Daoy (cell line): ENCODE data around the gene LRP1B. TPM values are rescaled to one million over a fixed set of nuclear protein-coding genes. Genes with fewer than 3 reads are reported as not detected.

Source experiments
- DNase-seq: peaks from one replicate; pipeline ENCODE4 v3.0.0-alpha.2; 2015; ENCODE audit warnings: low read depth
- total RNA-seq: library from RNA; depleted of rRNA; stranded (reverse); fragments of >200 nt; shearing (Covaris generic); gene quantifications from 2 replicates; pipeline ENCODE4 v1.2.3, GENCODE V29; 2014

The LRP1B gene
- total RNA-seq, 1 experiment from 2014 or later, result not detected

DNA sequence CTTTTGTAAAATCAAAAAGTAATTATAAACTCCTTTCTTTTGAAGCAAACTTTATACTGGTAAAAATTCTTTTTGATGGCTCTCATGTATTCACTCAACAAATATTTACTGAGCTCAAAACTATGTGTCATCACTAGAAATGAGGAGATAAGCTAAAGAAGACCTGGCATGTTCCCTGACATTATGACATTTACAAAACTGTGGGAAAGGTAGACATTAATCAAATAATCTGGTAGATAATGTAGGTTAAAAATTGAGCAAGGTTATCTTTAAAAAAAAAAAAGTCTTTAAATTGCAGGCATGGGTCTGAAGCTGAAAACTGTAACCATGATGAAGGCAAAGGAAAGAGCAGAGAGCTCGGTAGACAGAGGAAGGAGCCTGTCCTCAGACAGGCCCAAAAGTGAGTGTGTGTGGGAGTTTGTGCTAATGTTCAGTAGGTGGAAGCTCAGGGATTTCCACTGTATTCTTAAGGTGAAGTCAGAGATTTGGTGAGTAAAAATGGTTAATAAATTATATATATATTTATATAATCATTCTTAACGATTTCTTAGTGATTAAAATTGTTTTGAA lies 612.9 kb downstream of the LRP1B start:
- DNase-seq, result no peak

DNA sequence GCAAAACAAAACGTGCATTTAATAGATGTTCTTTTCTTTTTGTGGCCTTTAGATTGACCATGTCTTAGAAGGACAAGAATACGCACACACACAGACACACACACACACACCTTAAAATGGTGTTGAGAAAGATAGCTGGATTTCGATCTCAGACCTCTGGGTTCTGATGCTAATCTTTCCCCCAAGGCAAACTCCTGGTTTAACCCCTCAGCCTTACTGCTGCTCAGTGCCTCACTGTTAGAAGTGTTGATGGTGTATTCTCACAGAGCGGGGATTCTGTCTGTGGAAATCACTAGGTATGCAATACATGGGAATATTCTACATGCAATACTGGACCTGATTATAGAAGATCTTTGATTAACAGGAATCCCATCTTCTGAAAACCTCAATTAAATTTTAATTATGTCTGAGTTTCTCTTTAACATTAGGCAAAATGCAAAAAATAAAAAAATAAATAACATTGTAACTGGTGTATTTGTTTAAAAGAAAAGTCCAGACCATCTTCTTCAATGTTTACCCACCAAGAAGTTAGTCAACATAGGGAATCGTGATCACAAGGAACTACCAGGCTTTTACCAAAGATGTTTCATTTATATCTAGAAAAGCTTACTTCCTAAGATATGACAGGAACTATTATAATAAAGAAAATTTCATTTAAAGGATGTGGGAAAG lies 613.5 kb downstream of the LRP1B start:
- no peak for DNase-seq

DNA sequence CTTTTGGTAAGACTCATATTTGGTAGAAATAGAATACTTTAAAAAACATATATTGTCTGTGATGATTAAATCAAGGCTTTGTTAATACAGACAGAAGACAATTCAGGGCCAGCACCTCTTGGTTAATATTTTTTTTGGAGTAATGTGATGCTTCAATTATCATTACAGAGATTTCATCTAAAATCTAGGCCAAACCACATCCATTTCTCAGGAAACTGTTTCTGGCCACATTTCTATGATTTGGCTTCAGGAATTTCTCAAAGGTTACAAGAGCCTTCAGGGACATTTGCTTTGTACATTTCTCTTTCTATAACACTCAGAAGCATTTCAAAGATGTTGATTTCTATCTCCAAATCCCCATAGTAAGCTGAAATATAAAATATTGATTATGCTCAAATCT lies 614.9 kb downstream of the LRP1B start:
- DNase-seq, result no peak

DNA sequence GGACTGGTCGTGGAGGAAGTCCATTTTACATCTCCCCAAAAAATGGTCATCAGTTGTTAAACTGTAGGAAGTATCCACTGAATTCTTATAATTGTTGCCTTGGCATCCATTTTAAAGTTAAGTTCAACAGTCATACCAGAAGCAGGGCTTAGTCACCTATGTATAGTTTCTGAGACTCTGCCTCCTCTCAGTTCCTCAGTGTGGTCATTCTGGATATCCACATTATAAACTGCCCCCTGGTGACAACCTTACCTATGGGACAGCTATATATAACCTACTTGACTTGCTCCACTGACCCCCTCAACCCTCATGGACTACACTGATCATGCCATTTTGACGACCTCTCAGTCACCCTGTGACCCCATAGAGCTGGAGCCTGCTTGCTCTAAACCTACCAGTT lies 617.0 kb downstream of the LRP1B start:
- DNase-seq, result no peak

DNA sequence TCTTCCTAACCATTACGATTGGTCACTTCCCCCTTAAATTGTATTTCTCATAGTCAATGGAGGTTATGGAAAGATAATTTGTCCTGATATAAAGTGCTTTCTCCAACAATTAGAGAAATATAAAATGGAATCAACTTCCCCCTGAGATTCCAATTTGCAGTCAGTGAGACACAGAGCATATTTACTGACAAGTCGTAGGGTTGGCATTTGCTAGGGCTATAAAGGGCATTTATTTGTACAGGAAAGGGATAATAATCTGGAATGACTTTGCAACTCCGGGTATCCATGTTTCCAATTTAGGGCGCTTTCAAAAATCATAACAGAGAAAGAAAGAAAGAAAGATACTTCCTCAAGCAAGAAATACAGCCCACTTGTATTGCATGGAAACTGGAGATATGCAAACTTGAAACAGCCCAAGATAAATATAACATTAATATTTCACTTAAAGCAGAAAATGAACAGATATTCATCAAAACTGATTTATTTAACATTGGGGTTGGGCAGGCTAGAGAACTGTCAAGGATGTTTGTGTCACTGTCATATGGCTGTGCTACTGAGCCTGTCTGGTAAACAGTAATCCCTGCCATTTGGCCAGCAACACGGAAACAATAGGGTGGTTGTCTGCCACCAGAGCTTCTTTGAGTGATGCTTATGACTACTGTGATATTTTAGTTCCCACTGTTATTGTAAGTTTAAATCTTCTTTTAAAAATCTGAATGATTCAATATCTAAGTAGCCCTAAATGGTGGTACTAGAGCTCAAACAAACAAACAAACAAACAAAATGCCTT lies 621.8 kb downstream of the LRP1B start:
- no peak for DNase-seq

DNA sequence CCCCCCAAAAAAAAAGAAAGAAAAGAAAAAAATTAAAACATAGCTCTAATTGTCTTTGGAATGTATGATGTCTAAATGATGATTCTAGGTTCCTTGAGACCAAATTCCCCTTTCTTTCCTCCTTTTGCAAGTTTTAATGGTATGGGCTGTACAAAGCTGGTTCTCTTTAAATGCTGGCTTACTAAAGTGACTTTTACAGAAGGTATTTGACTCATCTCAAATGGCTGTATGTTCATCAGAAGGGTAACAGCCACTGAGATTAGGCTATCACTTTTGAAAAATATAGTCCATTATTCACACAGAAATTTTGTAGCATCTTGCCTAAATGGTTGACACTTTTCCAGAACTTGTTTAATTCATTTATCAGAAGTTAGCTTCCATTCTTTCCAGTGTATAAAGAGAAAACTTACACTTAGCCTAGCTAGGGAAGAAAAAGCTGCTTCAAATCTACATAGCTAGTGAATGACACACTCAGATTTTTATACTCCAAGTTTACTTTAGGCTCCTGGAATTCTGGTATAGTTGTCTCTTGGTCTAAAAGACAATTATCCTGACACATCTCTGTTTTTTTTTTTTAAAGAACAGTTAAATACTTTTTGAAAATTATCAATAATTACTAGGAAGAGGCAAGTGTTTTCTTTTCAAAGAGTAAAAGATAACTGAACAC lies 622.6 kb downstream of the LRP1B start:
- no peak for DNase-seq

DNA sequence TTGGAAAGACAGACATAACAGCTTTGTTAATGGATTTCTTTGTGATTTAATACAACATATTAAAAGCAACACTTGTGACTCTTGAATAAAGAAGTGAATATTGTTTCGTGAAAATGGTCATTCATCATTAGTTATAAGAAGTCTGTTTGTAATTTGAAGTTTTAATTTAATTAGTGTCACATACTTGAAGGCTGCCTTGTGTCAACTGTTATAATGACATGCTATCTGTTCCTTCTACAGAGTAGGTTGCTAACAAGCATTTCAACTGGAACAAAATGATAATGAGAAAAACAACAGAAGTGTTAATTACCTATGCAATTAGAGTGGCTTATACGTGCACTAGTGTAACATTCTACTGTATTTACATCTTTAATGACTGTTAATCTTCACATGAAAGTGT lies 624.7 kb downstream of the LRP1B start:
- DNase-seq, result no peak

DNA sequence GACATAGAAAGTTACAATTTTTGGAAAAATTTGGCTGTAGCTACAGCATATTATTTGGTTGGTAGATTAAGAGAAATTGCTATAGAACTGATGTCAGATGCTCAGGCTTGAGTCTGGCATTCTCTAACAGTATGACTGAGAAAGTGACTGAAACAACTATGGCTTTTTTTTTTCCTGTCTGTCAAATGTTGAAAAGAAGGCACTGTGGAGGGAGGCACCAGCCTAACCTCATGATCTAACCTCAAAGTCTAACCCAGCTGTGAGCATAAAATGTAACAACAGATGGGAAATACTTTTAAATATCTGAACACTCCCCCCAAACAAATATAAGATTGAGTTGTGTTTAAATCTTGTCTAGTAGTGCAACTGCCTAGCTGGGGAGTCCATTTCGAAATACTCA lies 629.1 kb downstream of the LRP1B start:
- no peak for DNase-seq

DNA sequence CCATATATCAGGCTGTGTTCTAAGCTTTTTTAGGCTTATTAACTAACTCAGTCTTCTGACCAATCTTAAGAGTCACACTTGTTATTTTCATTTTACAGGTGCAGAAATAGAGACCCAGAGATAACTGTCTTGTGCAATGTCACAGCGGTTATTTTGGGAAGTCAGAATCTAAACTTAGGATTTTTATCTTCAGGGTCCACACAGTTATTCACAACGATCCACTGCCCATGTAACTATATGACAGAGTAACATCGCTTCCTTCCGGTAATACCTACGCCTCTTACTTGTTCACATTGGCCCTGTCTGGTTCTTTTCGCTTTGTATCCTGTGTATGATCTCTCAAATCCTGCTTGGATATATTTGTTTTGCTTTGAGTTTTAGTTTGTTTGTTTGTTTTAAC lies 631.7 kb downstream of the LRP1B start:
- no peak for DNase-seq

DNA sequence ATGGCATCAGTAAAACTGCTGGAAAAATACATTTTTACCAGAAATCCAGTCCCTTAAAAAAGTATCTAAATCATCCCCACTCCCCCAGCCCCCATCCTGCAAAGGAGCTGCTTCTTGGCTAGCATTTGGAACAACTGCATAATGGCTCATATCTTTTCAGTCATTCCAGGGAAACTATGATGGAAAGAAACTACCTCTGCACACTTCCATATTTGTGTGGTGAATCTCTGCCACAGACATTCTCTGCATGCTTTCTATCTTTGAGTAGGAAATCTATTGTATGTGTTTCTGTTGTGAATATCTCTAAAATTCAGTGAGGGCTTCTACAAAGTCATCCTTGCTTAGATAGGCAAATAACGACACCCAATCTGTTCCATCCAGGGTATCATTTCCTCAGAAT lies 632.3 kb downstream of the LRP1B start:
- DNase-seq, result no peak

DNA sequence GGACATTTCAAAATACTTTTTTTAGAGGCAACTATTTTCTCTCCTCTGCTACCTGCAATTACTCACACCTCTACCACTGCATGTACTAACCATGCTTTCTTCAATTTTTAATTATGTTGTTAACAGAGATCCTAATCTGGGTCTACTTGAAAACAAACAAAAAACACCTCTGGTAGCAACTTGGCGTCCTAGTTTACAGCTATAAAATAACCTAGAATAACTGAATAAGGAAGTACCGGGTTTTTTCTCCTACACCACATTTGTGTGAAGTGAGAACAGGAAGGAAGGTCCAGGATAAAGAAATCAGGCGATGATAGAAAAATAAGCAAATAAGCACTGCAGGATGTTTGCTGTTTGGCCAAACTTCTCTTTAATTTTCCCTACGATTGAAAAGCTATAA lies 633.5 kb downstream of the LRP1B start:
- no peak for DNase-seq

DNA sequence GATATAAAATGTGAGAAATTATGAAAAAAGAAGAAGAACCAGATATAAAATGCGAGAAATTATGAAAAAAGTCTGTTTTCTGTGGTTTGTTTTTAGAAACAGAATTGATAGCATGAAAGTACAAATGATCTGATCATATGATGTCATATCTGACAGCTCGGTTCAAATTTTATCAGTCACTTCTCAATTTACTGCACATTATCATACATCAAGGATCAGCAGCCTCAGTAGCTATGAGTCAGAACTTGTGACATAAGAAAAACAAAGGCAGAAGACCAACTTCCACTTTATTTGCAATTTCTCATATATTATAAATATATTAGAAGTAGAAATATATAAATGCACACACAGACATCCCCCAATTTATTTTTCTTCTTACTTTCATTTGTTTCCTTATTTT lies 634.0 kb downstream of the LRP1B start:
- DNase-seq, result no peak

DNA sequence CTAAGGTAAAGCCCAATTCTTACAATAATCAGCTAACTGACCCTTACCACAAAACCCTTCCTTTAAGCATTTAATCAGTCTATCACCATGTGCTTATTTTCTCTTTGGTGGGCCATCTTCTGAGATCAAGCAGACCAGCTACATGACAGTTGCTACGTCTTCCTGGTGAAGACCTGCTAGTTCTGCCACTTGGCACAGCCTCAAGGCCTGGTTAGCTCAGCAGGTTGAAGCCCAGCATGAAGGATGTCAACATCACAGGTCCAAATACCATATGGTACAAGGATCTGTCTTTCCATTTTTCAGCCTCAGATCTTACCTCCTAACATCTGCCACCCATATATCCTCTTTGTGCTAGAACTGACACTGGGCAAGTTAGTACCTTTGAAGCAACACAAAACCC lies 636.9 kb downstream of the LRP1B start:
- no peak for DNase-seq

DNA sequence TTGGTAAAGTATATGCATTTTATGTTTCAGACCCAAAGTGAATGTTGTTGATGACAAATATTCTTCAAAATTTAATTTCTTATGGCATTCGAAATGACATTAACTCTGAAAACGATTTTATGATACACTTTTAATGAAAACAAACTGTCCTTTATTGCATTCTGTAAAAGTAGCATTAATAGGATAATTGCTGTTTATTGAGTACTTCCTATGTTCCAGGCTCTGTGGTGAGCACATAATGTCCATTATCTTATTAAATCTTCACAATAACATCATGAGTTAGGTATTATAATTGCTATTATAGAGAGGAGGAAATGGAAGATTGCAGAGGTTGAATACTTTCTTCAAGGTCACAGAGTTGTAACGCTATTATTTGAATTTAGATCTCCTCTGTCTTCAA lies 638.0 kb downstream of the LRP1B start:
- DNase-seq, result no peak

DNA sequence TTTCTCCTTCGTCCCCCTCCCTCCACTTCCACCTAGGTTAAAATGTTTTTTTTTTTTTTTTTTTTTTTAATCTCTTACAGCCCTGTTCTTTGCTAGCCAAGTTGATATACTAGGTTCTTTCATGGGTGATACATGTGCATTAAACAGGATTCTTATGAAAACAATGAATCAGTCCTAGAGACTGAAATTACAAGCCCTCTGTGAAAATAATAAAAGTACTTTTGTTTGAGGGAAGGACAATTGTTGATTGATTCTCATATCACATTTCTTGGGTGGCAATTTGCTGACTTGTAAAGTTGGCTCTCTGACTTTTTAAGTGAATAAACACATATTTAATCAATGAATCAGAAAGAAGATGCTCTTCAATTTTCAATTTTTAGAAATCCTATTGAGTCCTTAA lies 639.9 kb downstream of the LRP1B start:
- no peak for DNase-seq

DNA sequence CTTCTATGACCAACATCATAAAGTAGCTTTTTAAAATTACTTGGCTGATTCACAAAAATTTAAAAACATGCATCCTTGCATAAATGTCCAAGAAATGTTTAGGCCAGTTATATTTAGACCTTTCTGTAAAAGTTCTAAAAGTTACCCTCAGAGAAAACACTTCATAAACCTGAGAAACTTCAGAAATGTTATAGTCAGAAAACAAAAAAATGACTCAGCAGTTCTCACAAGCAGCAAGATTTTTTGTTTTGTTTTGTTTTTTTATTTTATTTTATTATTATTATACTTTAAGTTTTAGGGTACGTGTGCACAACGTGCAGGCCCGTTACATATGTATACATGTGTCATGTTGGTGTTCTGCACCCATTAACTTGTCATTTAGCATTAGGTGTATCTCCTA lies 648.1 kb downstream of the LRP1B start:
- no peak for DNase-seq

DNA sequence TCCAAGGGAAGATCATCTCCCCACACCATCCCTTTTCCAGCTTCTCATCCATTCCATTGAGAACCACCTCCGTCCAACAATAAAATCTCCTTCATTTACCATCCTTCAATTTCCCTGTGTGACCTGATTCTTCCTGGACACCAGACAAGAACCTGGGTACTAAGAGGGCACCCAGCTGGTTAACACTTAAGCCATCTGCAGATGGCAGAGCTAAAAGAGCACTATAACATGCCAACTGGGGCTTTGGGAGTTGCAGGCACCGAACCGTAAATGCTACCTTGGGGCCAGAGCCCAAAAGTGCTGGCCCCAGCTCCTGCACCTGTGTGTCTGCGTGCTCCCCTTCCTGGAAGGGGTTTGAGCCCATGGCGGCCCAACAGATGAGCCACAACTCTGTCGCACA lies 655.0 kb downstream of the LRP1B start:
- DNase-seq, result no peak

DNA sequence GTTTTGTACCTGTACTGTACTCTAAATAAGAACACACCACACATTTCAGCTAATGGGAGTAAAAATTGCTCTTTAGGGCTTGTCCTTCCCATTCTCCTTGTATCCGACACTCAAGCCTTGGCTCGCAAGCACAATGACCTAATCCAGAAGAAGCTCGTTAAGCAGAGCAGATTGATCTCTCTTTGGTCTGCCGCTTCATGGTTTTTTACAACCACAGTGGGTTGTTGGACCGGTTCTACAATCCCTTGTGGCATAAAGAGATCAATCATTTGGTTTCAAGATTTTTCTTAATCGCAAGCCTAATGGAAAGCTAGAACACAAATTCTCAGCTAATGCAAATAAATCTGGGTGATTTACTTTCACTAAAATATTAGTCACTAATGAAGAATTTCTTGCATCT lies 662.1 kb downstream of the LRP1B start:
- DNase-seq, result no peak

DNA sequence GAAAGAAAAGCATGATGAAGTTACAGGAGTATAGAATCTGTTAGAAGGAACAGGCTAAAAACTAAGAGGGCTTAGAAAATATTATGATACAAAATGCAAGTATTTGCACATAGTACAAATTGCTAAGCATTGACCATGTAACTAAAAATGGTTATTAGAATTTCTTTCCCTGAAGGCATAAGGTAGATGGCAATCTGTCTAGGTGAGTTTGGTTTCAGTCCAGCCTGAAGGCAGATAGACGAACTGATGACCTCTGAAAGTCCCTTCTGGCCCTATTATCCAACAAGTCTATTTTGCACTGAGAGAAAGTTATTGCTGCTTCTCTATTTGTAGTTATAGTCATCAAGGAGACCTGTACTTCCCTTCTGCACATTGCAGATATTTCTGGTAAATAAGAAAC lies 663.5 kb downstream of the LRP1B start:
- DNase-seq, result no peak

DNA sequence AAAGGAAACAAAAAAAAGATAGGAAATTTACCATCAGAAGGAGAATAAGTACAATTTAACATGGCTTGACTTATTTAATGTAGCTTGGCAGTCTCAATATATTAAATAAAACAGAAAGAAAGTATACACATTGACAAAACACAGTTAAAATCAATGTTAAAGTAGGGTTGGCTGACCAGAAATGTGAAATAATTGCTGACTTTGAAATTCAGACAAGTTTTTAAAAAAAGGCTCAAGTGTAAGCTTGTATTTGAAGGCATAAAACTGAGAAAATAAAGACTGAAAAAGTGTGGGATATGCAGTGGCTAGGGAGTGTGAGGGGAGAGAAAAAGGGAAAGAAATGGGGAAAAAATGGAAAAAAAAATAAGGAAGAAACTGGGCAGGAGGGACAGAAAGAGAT lies 665.8 kb downstream of the LRP1B start:
- no peak for DNase-seq

DNA sequence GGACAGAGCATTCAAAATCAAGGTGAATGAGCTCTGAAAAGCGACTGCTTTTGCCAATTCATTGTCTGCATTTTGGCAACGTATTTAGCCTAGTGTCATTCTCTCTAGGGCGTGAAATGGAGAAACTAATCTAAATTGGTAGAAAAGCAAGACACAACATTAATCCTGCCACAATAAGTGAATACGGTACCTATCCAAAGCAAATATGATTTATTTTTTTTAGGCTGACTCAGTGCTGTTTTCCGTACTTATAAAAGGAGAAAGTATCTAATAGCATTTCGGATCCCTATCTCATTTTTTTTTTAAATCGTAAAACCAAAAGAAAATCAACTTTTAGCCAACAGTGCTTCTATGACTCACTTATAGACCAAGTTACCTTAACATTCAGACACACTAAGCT lies 672.5 kb downstream of the LRP1B start:
- DNase-seq, result no peak

DNA sequence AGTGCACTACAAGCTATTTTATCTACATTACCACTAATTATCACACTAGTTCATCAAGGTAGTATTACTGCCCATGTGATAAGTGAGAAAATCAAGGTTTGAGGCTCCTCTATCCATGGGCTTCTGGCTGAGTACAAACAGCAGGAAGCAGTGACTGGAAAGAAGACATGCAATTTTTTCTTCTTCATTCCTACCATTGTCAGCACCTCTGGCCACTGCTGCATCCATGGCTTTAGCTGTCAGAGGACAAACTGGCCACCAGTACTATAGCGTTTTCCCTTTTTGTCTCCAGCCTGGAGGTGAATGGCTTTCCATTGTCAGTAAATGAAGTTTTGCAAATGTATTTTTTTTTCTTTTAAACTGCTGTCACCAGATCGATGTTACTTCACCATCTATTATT lies 674.9 kb downstream of the LRP1B start:
- no peak for DNase-seq
